ENCODE measurements around the gene UBE2G2. TPM values are rescaled to one million over a fixed set of nuclear protein-coding genes. Genes with fewer than 3 reads are reported as not detected.

The UBE2G2 gene
- total RNA-seq, 2 donors from 2014 or later: 46.9 to 75.7 TPM

- H3K4me1 ChIP-seq (replicated peaks): peaks cover 12% of the 10 kb centered on the region
- intact Hi-C loops (cut with DNase I): loop anchor here (2.0 to 5.0 kb wide), 2 partner anchors 74 to 131 kb away; no protein-coding TSS in a partner anchor
- H3K9me3 ChIP-seq: no peaks in the 10 kb centered on the region
- no peak for DNase-seq (ENCODE audit: low spot score)
- 2% methylated on average over 17 of the region's 17 CpGs for WGBS
- H3K27ac ChIP-seq: peak overlapping the region; percentile 58 to 61
- TF ChIP-seq POLR2A (IDR thresholded peaks at IDR 0.05): no peak
- no peak for TF ChIP-seq POLR2AphosphoS5 (IDR thresholded peaks at IDR 0.05)
- TF ChIP-seq CTCF (IDR thresholded peaks at IDR 0.05): peak in 1 of 4 experiments; percentile 37
- H3K27me3 ChIP-seq (replicated peaks; ENCODE audit: insufficient read depth): no peaks in the 10 kb centered on the region
- H3K36me3 ChIP-seq: no peaks in the 10 kb centered on the region
- peak overlapping the region; percentile 84 to 88 for H3K4me3 ChIP-seq
Measured at GRCh38 chr21:44800971-44801467, 601 bp downstream of the UBE2G2 start.

GRCh38 chr21:44800103-44800502 lies 1.5 kb downstream of the UBE2G2 start:
- TF ChIP-seq POLR2A (IDR thresholded peaks at IDR 0.05) (no peak), POLR2AphosphoS5 (IDR thresholded peaks at IDR 0.05) (peak; percentile 10), CTCF (IDR thresholded peaks at IDR 0.05) (peak in 3 of 4 experiments; percentile 34 to 48 (median 47))
- 31% methylated on average over 12 of the region's 12 CpGs for WGBS
- Histone ChIP-seq H3K27me3 (replicated peaks; ENCODE audit: insufficient read depth) (no peaks in the 10 kb centered on the region), H3K36me3 (no peaks in the 10 kb centered on the region), H3K4me1 (replicated peaks) (peaks cover 12% of the 10 kb centered on the region), H3K27ac (no peak overlapping the region), H3K4me3 (no peak overlapping the region), H3K9me3 (no peaks in the 10 kb centered on the region)
- DNase-seq (ENCODE audit: low spot score): no peak
- intact Hi-C loops (cut with DNase I): loop anchor here (2.0 to 5.0 kb wide), 2 partner anchors 75 to 132 kb away; no protein-coding TSS in a partner anchor

- H3K27ac ChIP-seq: no peak overlapping the region
- no peaks in the 10 kb centered on the region for H3K27me3 ChIP-seq (replicated peaks; ENCODE audit: insufficient read depth)
- no peak for DNase-seq (ENCODE audit: low spot score)
- H3K4me1 ChIP-seq (replicated peaks): peaks cover 12% of the 10 kb centered on the region
- no peaks in the 10 kb centered on the region for H3K9me3 ChIP-seq
- intact Hi-C loops (cut with DNase I): loop anchor here (2.0 to 5.0 kb wide), 2 partner anchors 75 to 133 kb away; no protein-coding TSS in a partner anchor
- H3K36me3 ChIP-seq: no peaks in the 10 kb centered on the region
- no peak overlapping the region for H3K4me3 ChIP-seq
- TF ChIP-seq POLR2A (IDR thresholded peaks at IDR 0.05) (no peak), CTCF (IDR thresholded peaks at IDR 0.05) (no peak), POLR2AphosphoS5 (IDR thresholded peaks at IDR 0.05) (no peak)
- WGBS: 29% methylated on average over 1 of the region's 1 CpG
Measured at GRCh38 chr21:44799646-44800045, 2.0 kb downstream of the UBE2G2 start.

GRCh38 chr21:44797775-44798174 lies 3.8 kb downstream of the UBE2G2 start:
- Histone ChIP-seq H3K36me3 (no peaks in the 10 kb centered on the region), H3K4me1 (replicated peaks) (peaks cover 12% of the 10 kb centered on the region), H3K9me3 (no peaks in the 10 kb centered on the region), H3K4me3 (no peak overlapping the region), H3K27ac (no peak overlapping the region), H3K27me3 (replicated peaks; ENCODE audit: insufficient read depth) (no peaks in the 10 kb centered on the region)
- WGBS: 97% methylated on average over 2 of the region's 2 CpGs
- intact Hi-C loops (cut with DNase I): no loop called here
- TF ChIP-seq POLR2A (IDR thresholded peaks at IDR 0.05) (no peak), CTCF (IDR thresholded peaks at IDR 0.05) (no peak), POLR2AphosphoS5 (IDR thresholded peaks at IDR 0.05) (no peak)
- DNase-seq (ENCODE audit: low spot score): no peak

- peaks cover 5% of the 10 kb centered on the region for H3K4me1 ChIP-seq (replicated peaks)
- WGBS: 89% methylated on average over 11 of the region's 11 CpGs
- DNase-seq (ENCODE audit: low spot score): no peak
- H3K36me3 ChIP-seq: no peaks in the 10 kb centered on the region
- H3K4me3 ChIP-seq: no peak overlapping the region
- H3K9me3 ChIP-seq: no peaks in the 10 kb centered on the region
- intact Hi-C loops (cut with DNase I): no loop called here
- TF ChIP-seq POLR2AphosphoS5 (IDR thresholded peaks at IDR 0.05) (no peak), POLR2A (IDR thresholded peaks at IDR 0.05) (no peak), CTCF (IDR thresholded peaks at IDR 0.05) (no peak)
- H3K27me3 ChIP-seq (replicated peaks; ENCODE audit: insufficient read depth): no peaks in the 10 kb centered on the region
- H3K27ac ChIP-seq: no peak overlapping the region
Measured at GRCh38 chr21:44795342-44795741, 6.3 kb downstream of the UBE2G2 start.

Data from prostate gland (tissue), 2 donors.